DOHH2 (cell line): Measurements from ENCODE around the gene OTOF.

ENCODE experiments used
- EZH2phosphoT487 ChIP-seq: fragments of 200-600 bp; sonication (generic); IDR thresholded peaks from 2 replicates; pipeline ENCODE4 v1.6.1; 2017; ENCODE audit warnings: borderline replicate concordance, mild to moderate bottlenecking, antibody characterized with exemption, low read length, moderate library complexity, mixed read lengths
- TF ChIP-seq, protein P1 (sequence below): fragments of 200-600 bp; sonication (generic); IDR thresholded peaks from one replicate; pipeline ENCODE4 v1.5.1; 2014; ENCODE audit warnings: antibody characterized with exemption, mild to moderate bottlenecking, low read depth, low read length; ENCODE audit not compliant: poor library complexity, severe bottlenecking

DNA sequence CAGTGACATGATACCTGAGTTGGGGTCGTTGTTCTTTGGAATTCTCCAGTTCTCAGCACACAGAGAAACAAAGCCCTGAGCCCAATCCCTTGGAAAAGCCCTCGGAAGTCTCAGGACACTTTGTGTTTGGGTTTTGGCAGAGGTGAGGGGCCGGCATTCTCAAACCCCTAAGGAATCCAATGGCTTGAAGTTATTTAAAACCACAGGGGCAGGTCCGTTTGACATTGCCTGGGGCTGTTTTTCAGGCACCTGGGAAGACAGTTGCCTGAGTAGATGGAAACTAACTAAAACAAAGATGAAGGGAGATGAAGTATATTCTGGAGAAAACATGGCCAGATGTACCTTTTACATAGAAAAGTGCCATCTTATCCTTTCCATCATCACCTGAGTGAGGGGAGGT, 22.5 kb upstream of the OTOF start:
- TF ChIP-seq, protein P1, sequence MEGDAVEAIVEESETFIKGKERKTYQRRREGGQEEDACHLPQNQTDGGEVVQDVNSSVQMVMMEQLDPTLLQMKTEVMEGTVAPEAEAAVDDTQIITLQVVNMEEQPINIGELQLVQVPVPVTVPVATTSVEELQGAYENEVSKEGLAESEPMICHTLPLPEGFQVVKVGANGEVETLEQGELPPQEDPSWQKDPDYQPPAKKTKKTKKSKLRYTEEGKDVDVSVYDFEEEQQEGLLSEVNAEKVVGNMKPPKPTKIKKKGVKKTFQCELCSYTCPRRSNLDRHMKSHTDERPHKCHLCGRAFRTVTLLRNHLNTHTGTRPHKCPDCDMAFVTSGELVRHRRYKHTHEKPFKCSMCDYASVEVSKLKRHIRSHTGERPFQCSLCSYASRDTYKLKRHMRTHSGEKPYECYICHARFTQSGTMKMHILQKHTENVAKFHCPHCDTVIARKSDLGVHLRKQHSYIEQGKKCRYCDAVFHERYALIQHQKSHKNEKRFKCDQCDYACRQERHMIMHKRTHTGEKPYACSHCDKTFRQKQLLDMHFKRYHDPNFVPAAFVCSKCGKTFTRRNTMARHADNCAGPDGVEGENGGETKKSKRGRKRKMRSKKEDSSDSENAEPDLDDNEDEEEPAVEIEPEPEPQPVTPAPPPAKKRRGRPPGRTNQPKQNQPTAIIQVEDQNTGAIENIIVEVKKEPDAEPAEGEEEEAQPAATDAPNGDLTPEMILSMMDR: no peak
- no peak for TF ChIP-seq EZH2phosphoT487
